ENCODE measurements around the gene FKBP1C. TPM values are rescaled to one million over a fixed set of nuclear protein-coding genes. Genes with fewer than 3 reads are reported as not detected.

Gene FKBP1C
- total and polyA plus RNA-seq, 2 of the 4 experiments (the other 2 are of a cell fraction) = 0.72 to 3.1 TPM

- TF ChIP-seq RFX5 (IDR thresholded peaks at IDR 0.05; ENCODE audit: low read depth, low read length) = no peak
- TF ChIP-seq, protein P1, sequence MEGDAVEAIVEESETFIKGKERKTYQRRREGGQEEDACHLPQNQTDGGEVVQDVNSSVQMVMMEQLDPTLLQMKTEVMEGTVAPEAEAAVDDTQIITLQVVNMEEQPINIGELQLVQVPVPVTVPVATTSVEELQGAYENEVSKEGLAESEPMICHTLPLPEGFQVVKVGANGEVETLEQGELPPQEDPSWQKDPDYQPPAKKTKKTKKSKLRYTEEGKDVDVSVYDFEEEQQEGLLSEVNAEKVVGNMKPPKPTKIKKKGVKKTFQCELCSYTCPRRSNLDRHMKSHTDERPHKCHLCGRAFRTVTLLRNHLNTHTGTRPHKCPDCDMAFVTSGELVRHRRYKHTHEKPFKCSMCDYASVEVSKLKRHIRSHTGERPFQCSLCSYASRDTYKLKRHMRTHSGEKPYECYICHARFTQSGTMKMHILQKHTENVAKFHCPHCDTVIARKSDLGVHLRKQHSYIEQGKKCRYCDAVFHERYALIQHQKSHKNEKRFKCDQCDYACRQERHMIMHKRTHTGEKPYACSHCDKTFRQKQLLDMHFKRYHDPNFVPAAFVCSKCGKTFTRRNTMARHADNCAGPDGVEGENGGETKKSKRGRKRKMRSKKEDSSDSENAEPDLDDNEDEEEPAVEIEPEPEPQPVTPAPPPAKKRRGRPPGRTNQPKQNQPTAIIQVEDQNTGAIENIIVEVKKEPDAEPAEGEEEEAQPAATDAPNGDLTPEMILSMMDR (conservative IDR thresholded peaks at IDR 0.05; ENCODE audit: low read depth, low read length) = no peak
- no peak for TF ChIP-seq MAZ (IDR thresholded peaks at IDR 0.05; ENCODE audit: borderline replicate concordance, low read depth, low read length)
- TF ChIP-seq RAD21 (IDR thresholded peaks at IDR 0.05; ENCODE audit: low read length) = no peak
- no peak overlapping the region for H2AK5ac ChIP-seq (ENCODE audit: low read depth, low read length)
- no peak overlapping the region for H2BK5ac ChIP-seq (ENCODE audit: low read depth, low read length, poor library complexity, severe bottlenecking)
- H4K20me1 ChIP-seq (ENCODE audit: insufficient read depth, low read length) = no peaks in the 10 kb centered on the region
- H3K9ac ChIP-seq (ENCODE audit: low read depth, low read length) = no peak overlapping the region
- no peak overlapping the region for H4K91ac ChIP-seq (ENCODE audit: insufficient read depth, low read depth, low read length)
- H2BK15ac ChIP-seq (ENCODE audit: low read depth, low read length) = no peak overlapping the region
- dilution Hi-C loops (cut with HindIII; ENCODE audit: low sequenced_read_pairs, unreplicated experiment) (no loop called here), in situ Hi-C loops (cut with MboI; ENCODE audit: low sequenced_read_pairs) (no loop called here), intact Hi-C loops (cut with micrococcal nuclease) (no loop called here)
- H4K8ac ChIP-seq (ENCODE audit: low read depth in 2 of 2, low read length in 2 of 2) = no peak overlapping the region
- POLR2A ChIA-PET (ENCODE audit: unreplicated experiment) = no interaction called here
- ATAC-seq (ENCODE audit: low read depth) = no peak
- no peak overlapping the region for H3K56ac ChIP-seq (ENCODE audit: extremely low read depth, insufficient read depth, low read length)
- no peak overlapping the region for H3K14ac ChIP-seq (replicated peaks; ENCODE audit: low read depth, low read length)
- no TSS peak for BruUV-seq (replicated peaks)
- no peak overlapping the region for H3K27ac ChIP-seq (ENCODE audit: insufficient read depth, low read length)
- H2AK9ac ChIP-seq (replicated peaks; ENCODE audit: low read depth, low read length, poor library complexity) = no peak overlapping the region
- no peak overlapping the region for H2AFZ ChIP-seq (replicated peaks; ENCODE audit: low read length, poor library complexity)
- no peaks in the 10 kb centered on the region for H3K79me1 ChIP-seq (ENCODE audit: low read depth in 1 of 2, low read length in 2 of 2)
- no peaks in the 10 kb centered on the region for H3K27me3 ChIP-seq (ENCODE audit: control insufficient read depth, insufficient read depth, low read length)
- CTCF ChIA-PET = no interaction called here
- no peaks in the 10 kb centered on the region for H3K9me3 ChIP-seq (ENCODE audit: control insufficient read depth, insufficient read depth, low read length)
- no CpG with 5 or more reads among the region's 1 CpG for WGBS, 2 experiments (ENCODE audit: extremely low coverage in 2 of 2, insufficient read length in 1 of 2)
- no peaks in the 10 kb centered on the region for H3K4me1 ChIP-seq (ENCODE audit: control insufficient read depth, insufficient read depth, low read length)
- H2BK120ac ChIP-seq (ENCODE audit: low read depth, low read length) = no peak overlapping the region
- DNase-seq = no peak
- no peak overlapping the region for H2BK20ac ChIP-seq (ENCODE audit: low read depth, low read length)
- H3K36me3 ChIP-seq (ENCODE audit: control insufficient read depth, insufficient read depth, low read length) = no peaks in the 10 kb centered on the region
- no peak overlapping the region for H3K4me3 ChIP-seq (ENCODE audit: insufficient read depth, low read depth, low read length)
- no peaks in the 10 kb centered on the region for H3K9me1 ChIP-seq (ENCODE audit: insufficient read depth, low read length)
- H4K5ac ChIP-seq (ENCODE audit: low read depth, low read length) = no peak overlapping the region
- no peak overlapping the region for H3K23ac ChIP-seq (ENCODE audit: low read depth, low read length)
- no peak overlapping the region for H3K18ac ChIP-seq (ENCODE audit: low read depth, low read length)
- H3K4me2 ChIP-seq (ENCODE audit: low read depth, low read length) = no peak overlapping the region
- H3K4ac ChIP-seq (ENCODE audit: low read depth, low read length) = no peak overlapping the region
Observed at GRCh38 chr6:63174173-63174572, 37.1 kb upstream of the FKBP1C start.
